Measurements from ENCODE around the gene SPR.

The SPR gene

DNA sequence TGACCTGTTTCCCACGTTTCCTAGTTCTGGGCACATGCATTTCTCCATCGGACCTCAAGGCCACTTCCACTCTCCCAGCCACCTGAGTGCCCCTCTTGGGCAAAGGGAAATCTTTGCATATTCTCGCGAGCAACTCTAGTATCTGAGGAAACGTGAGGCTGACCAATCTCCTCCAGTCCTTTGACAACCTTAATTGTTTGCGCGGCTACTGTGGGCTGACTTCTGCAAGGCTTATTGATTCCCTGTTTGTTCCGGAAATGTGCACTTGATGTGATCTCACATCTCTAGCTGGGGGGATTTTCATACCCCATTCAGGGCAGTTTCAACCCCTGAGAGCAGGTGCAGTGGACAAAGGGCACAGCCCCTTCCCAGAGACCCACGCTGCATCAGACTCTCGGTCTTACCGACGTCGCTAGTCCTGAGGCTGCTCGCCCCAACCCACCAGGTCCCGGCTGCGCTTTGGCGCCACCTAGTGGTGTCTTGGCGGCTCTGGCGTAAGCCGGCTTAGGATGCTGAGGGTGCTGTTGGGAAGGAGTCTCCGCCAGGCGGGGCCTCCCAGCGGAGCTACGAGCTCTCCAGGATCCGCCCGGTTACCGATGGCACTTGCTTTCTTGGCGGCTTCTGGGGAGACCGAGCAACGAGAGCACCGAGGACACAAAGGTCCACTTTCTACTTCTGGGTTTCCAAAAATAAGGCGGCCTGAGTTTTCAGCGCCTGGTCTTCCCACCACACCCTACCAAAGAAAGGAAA lies 24.8 kb upstream of the SPR start:
- Histone ChIP-seq H3K4me3 (ENCODE audit: low read length) (peak overlapping the region; percentile 69), H3K4me1 (ENCODE audit: control insufficient read depth, insufficient read depth, low read length) (peaks cover 9% of the 10 kb centered on the region), H3K27me3 (replicated peaks; ENCODE audit: control insufficient read depth, insufficient read depth, low read length) (peaks cover 29% of the 10 kb centered on the region), H3K36me3 (ENCODE audit: control insufficient read depth, insufficient read depth, low read length, severe bottlenecking) (no peaks in the 10 kb centered on the region), H3K9ac (ENCODE audit: low read length) (peak overlapping the region; percentile 40), H3K9me3 (ENCODE audit: control insufficient read depth, low read length) (peaks cover 3% of the 10 kb centered on the region)
- peak; percentile 97 for DNase-seq (ENCODE audit: low read depth)

DNA sequence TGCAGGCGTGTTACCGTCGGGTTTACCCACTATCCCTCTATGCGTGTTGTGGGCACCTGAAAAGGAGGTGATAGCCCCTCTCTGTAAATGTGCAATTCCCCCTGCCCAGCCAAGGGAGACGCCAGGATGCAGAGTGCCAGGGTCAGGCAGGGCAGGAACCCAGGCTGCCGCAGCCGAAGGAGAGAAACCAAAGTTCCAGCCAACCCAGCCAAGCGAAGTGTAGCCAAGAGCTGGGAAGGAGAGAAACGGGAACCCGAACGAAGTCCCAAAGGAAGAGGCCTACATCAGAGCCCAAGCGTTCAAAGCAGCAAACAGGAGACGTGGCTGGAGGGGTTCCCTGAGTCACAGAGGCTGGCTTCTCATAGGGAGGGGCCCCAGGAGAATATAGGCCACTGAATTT lies 24.2 kb upstream of the SPR start:
- peaks cover 24% of the 10 kb centered on the region for H3K27me3 ChIP-seq (replicated peaks; ENCODE audit: control insufficient read depth, insufficient read depth, low read length)
- H3K4me3 ChIP-seq (ENCODE audit: low read length), result peak overlapping the region; percentile 69
- no peaks in the 10 kb centered on the region for H3K36me3 ChIP-seq (ENCODE audit: control insufficient read depth, insufficient read depth, low read length, severe bottlenecking)
- DNase-seq (ENCODE audit: low read depth), result no peak
- peak overlapping the region; percentile 40 for H3K9ac ChIP-seq (ENCODE audit: low read length)
- peaks cover 3% of the 10 kb centered on the region for H3K9me3 ChIP-seq (ENCODE audit: control insufficient read depth, low read length)
- H3K4me1 ChIP-seq (ENCODE audit: control insufficient read depth, insufficient read depth, low read length), result peaks cover 9% of the 10 kb centered on the region

DNA sequence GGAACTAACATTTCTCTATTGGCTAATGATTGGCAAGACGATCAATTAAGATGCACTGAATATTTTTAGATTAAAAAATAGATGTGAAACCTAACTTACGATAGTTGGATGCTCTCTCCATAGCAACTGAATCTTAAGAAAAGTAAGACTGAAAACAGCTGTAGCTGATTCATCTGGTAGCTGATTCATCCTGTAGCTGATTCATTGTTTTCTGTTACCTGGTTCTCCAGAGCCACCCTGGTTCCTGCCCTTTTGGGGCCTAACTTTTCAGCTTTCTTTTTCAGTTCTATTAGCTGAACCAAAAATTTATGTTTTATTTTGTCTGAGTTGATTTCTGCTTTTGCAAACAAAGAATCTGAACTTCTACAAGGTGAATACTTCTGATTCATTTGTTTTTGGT lies 22.7 kb upstream of the SPR start:
- peaks cover 9% of the 10 kb centered on the region for H3K4me1 ChIP-seq (ENCODE audit: control insufficient read depth, insufficient read depth, low read length)
- H3K27me3 ChIP-seq (replicated peaks; ENCODE audit: control insufficient read depth, insufficient read depth, low read length), result peaks cover 14% of the 10 kb centered on the region
- H3K9me3 ChIP-seq (ENCODE audit: control insufficient read depth, low read length), result no peaks in the 10 kb centered on the region
- peak; percentile 15 for DNase-seq (ENCODE audit: low read depth)
- H3K36me3 ChIP-seq (ENCODE audit: control insufficient read depth, insufficient read depth, low read length, severe bottlenecking), result no peaks in the 10 kb centered on the region
- no peak overlapping the region for H3K4me3 ChIP-seq (ENCODE audit: low read length)
- no peak overlapping the region for H3K9ac ChIP-seq (ENCODE audit: low read length)

DNA sequence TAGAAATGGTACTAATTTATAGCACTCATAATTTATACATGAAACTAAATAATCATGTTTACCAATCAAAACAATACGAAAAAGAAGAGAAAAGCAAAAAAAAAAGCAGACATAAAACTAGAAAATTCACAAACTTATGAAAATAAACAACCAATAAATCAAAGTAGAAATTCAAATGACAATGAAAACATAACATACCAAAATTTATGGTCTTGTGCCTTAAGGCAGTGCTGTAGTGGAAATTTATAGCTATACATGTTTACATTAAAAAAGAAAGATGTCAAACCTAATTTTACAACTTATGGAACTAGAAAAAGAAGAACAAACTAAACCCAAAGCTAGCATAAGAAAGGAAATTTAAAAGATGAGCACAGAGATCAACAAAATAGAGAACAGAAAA lies 16.1 kb upstream of the SPR start:
- peaks cover 14% of the 10 kb centered on the region for H3K9me3 ChIP-seq (ENCODE audit: control insufficient read depth, low read length)
- H3K4me3 ChIP-seq (ENCODE audit: low read length), result no peak overlapping the region
- H3K4me1 ChIP-seq (ENCODE audit: control insufficient read depth, insufficient read depth, low read length), result no peaks in the 10 kb centered on the region
- DNase-seq (ENCODE audit: low read depth), result no peak
- H3K36me3 ChIP-seq (ENCODE audit: control insufficient read depth, insufficient read depth, low read length, severe bottlenecking), result no peaks in the 10 kb centered on the region
- H3K27me3 ChIP-seq (replicated peaks; ENCODE audit: control insufficient read depth, insufficient read depth, low read length), result no peaks in the 10 kb centered on the region
- H3K9ac ChIP-seq (ENCODE audit: low read length), result no peak overlapping the region

DNA sequence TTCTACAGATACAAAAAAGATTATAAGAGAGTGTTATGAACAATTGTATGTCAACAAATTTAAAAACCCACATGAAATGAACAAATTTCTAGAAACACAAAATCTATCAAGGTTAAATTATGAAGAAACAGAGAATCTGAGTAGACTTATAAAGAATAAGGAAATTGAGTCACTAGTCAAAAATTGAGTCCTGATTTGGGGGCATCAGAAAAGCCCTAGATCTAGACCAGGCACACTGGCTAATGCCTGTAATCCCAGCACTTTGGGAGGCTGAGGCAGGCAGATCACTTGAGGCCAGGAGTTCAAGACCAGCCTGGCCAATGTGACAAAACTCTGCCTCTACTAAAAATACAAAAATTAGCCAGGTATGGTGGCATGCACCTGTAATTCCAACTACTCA lies 15.3 kb upstream of the SPR start:
- H3K4me1 ChIP-seq (ENCODE audit: control insufficient read depth, insufficient read depth, low read length), result no peaks in the 10 kb centered on the region
- H3K9ac ChIP-seq (ENCODE audit: low read length), result no peak overlapping the region
- H3K9me3 ChIP-seq (ENCODE audit: control insufficient read depth, low read length), result peaks cover 14% of the 10 kb centered on the region
- H3K36me3 ChIP-seq (ENCODE audit: control insufficient read depth, insufficient read depth, low read length, severe bottlenecking), result no peaks in the 10 kb centered on the region
- no peak for DNase-seq (ENCODE audit: low read depth)
- H3K4me3 ChIP-seq (ENCODE audit: low read length), result no peak overlapping the region
- H3K27me3 ChIP-seq (replicated peaks; ENCODE audit: control insufficient read depth, insufficient read depth, low read length), result no peaks in the 10 kb centered on the region

DNA sequence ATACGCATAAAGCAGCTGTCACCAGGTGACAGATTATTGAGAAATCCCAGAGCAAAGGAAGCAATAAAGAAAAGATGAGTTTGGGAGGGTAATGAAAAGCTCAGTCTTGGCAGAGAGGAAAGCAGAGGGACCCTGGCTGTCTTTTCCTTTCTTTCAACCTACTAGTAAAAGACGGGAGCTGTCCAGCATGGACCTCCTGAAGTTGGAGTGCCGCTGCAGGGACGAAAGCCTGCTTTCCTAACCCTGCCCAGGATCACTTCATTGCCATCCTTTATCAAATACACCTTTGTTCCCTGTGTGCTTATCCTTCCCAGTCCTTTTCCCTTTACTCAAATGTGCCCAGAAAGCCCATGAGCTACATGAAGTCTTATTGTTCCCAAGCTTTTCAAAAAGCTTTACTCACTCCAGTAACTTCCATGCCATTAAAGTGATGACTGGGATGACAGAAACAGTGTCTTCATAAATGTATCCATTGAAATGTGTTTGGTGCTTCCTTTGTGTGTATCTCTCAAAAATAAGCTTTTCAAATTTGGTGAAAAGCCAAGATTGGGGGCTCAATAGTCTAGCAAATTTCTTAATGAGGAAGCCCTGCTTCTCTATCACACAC lies 3.7 kb upstream of the SPR start:
- no peak overlapping the region for H3K9ac ChIP-seq (ENCODE audit: low read length)
- DNase-seq (ENCODE audit: low read depth), result peak; percentile 71
- H3K9me3 ChIP-seq (ENCODE audit: control insufficient read depth, low read length), result no peaks in the 10 kb centered on the region
- peaks cover 18% of the 10 kb centered on the region for H3K27me3 ChIP-seq (replicated peaks; ENCODE audit: control insufficient read depth, insufficient read depth, low read length)
- H3K36me3 ChIP-seq (ENCODE audit: control insufficient read depth, insufficient read depth, low read length, severe bottlenecking), result no peaks in the 10 kb centered on the region
- peaks cover 13% of the 10 kb centered on the region for H3K4me1 ChIP-seq (ENCODE audit: control insufficient read depth, insufficient read depth, low read length)
- no peak overlapping the region for H3K4me3 ChIP-seq (ENCODE audit: low read length)

DNA sequence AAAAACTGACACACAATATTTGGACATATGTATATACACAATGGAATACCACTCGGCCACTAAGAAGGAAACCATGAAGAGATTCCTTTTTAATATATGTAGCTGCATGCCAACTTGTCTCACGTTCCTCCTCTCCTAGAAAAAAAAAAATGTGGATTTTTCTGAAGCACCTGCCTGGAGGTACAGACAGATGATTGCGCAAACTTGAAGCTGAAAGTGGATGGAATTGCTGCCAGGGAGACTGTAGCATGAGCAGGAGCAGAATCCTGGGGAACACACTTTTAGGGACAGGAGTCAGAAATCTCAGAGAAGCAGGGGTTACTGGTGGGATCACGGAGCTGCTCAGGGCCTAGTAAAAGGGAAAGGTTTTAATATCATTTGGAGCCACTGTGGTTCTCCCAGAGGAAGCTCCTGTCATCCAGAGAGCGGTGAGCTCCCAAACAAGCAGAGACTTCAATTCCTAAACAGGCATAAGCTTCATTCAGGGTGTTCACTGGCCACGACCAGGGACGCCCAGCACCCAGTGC lies 640 bp upstream of the SPR start:
- Histone ChIP-seq H3K4me1 (ENCODE audit: control insufficient read depth, insufficient read depth, low read length) (peaks cover 21% of the 10 kb centered on the region), H3K36me3 (ENCODE audit: control insufficient read depth, insufficient read depth, low read length, severe bottlenecking) (peaks cover 5% of the 10 kb centered on the region), H3K9me3 (ENCODE audit: control insufficient read depth, low read length) (no peaks in the 10 kb centered on the region), H3K4me3 (ENCODE audit: low read length) (peak overlapping the region; percentile 91), H3K27me3 (replicated peaks; ENCODE audit: control insufficient read depth, insufficient read depth, low read length) (peaks cover 10% of the 10 kb centered on the region), H3K9ac (ENCODE audit: low read length) (peak overlapping the region; percentile 90)
- DNase-seq (ENCODE audit: low read depth), result no peak

DNA sequence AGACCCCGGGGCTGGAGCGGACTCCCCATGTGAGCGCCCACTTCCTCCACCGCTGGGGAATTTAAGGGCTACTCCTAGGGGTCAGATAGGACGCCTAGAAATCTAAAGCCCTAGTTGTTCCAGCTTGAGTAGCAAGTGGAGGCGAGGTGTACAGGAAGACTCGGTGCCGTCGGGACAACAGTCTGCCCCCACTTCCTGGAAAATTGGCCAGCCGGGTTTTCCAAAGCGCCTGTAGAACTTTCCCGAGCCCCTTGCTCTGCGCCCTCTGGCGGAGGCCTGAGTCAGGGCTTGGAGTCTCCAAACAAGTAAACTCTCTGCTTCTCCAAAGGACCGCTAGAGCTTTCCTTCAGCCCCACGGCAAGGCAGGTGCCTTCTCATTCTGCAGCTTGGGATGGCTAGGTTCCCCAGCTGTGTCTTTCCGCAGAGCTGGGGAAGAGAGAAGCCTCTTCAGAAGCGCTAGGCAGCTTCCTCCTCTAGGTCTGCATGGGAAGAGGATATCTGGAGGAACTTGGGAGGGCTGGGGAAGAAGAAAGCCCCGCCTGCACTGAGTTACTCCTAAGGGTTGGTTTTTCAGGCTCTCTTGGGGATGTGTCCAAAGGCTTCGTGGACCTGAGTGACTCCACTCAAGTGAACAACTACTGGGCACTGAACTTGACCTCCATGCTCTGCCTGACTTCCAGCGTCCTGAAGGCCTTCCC lies 681 bp downstream of the SPR start:
- H3K4me1 ChIP-seq (ENCODE audit: control insufficient read depth, insufficient read depth, low read length), result peaks cover 23% of the 10 kb centered on the region
- H3K9me3 ChIP-seq (ENCODE audit: control insufficient read depth, low read length), result no peaks in the 10 kb centered on the region
- peak overlapping the region; percentile 91 for H3K4me3 ChIP-seq (ENCODE audit: low read length)
- H3K36me3 ChIP-seq (ENCODE audit: control insufficient read depth, insufficient read depth, low read length, severe bottlenecking), result peaks cover 10% of the 10 kb centered on the region
- peaks cover 5% of the 10 kb centered on the region for H3K27me3 ChIP-seq (replicated peaks; ENCODE audit: control insufficient read depth, insufficient read depth, low read length)
- peak; percentile 97 for DNase-seq (ENCODE audit: low read depth)
- H3K9ac ChIP-seq (ENCODE audit: low read length), result peak overlapping the region; percentile 90

DNA sequence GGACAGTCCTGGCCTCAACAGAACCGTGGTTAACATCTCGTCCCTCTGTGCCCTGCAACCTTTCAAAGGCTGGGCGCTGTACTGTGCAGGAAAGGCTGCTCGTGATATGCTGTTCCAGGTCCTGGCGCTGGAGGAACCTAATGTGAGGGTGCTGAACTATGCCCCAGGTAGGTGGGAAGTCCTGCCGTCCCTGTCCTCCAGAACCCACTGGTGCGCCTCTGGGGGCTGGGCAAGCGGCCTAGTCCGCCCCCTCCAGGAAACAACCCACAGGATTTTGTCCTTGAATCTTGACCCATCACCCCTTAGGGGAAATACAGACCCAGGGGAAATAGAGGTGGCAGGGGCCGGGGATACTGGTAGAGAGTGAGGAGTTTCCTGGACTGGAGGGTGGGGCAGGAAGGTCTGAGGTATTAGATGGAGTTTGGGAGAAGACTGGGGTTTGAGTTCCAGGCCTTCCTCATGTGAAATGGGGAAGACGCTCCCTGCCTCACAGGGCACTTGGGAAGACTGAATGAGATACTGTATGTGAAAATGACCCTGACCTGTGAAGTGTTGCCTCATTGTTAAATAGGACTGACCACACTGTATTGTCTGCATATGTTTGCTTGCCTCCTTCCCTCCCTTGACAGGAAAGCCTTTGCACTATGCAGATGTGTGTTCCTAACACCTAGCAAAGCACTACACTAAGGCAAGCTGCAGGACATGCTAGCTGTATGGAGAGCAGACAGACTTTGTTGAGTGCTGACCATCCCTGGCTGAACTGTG lies 1.4 kb downstream of the SPR start:
- peaks cover 10% of the 10 kb centered on the region for H3K36me3 ChIP-seq (ENCODE audit: control insufficient read depth, insufficient read depth, low read length, severe bottlenecking)
- peaks cover 27% of the 10 kb centered on the region for H3K4me1 ChIP-seq (ENCODE audit: control insufficient read depth, insufficient read depth, low read length)
- peaks cover 4% of the 10 kb centered on the region for H3K27me3 ChIP-seq (replicated peaks; ENCODE audit: control insufficient read depth, insufficient read depth, low read length)
- peak overlapping the region; percentile 91 for H3K4me3 ChIP-seq (ENCODE audit: low read length)
- no peak for DNase-seq (ENCODE audit: low read depth)
- peak overlapping the region; percentile 90 for H3K9ac ChIP-seq (ENCODE audit: low read length)
- no peaks in the 10 kb centered on the region for H3K9me3 ChIP-seq (ENCODE audit: control insufficient read depth, low read length)

DNA sequence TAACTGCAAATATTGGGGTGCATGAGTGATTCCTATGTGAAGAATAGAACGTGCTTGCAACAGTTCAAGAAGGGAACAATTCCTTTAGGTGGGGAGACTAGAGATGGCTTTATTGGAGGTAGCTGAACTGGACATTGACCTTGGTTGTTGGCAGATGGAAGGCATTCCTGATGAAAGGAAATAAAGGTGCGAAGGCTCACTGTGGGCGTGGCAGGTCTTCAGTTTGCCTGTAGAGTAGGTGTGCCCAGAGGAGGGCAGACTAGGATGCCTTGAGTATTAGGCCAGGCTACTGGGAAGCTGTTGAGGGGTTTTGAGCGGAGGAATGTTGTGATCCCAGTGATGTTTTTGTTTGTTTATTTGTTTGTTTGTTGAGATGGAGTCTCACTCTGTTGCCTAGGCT lies 2.8 kb downstream of the SPR start:
- Histone ChIP-seq H3K9ac (ENCODE audit: low read length) (no peak overlapping the region), H3K36me3 (ENCODE audit: control insufficient read depth, insufficient read depth, low read length, severe bottlenecking) (peaks cover 10% of the 10 kb centered on the region), H3K9me3 (ENCODE audit: control insufficient read depth, low read length) (no peaks in the 10 kb centered on the region), H3K4me3 (ENCODE audit: low read length) (no peak overlapping the region), H3K4me1 (ENCODE audit: control insufficient read depth, insufficient read depth, low read length) (peaks cover 27% of the 10 kb centered on the region), H3K27me3 (replicated peaks; ENCODE audit: control insufficient read depth, insufficient read depth, low read length) (peaks cover 8% of the 10 kb centered on the region)
- DNase-seq (ENCODE audit: low read depth), result no peak

All from adipocyte (in vitro differentiated cells).